Activated T-helper 1 cell treated with Interleukin-2 at 50 U/mL for 16 hours (primary cell): ENCODE measurements around the gene TMEM14B.
"Not testable (repeated sequence)": the region's sequence is repeated elsewhere in the genome, so short reads cannot be mapped to it uniquely, and the experiment has no call there.

Experiments used
- DNase-seq: peaks from one replicate; pipeline ENCODE4 v3.0.0-alpha.2; 2020; ENCODE audit warnings: low read depth

The TMEM14B gene

GRCh38 chr6:10747251-10747972, at the start of gene TMEM14B:
TMEM14B (plus strand) TSS chr6:10747805; CDS start chr6:10749246, 1,441 bp downstream.
- DNase-seq, result peak; percentile 99

DNA sequence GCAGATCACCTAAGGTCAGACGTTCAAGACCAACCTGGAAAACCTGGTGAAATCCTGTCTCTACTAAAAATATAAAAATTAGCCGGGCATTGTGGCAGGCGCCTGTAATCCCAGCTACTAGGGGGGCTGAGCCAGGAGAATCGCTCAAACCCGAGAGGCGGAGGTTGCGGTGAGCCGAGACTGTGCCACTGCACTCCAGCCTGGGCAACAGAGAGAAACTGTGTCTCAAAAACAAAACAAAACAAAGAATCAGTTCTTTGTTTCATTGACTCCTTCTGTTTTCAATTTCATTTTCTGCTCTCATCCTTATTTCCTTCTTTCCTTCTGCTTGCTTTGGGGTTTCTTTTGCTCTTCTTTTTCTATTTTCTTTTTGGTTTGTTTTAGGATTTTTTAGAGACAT, 33.6 kb upstream of the TMEM14B start:
- no peak for DNase-seq

GRCh38 chr6:10719296-10719963, 28.2 kb upstream of the TMEM14B start:
- no peak for DNase-seq

DNA sequence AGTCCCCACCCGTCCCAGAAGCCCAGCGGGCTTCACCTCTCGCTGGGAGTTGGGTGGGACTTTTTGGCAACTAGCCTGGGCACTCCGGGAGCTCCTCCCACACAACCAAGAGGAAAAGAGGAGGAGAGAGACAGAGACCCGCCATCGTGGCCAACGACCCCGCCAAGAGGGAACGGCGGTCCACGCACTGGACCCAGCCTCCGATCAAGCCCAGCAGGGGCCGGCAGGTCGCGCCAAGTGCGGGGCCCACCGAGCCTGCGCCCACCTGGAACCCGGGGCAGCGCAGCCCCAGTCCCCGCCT, 27.7 kb upstream of the TMEM14B start:
- DNase-seq, result no peak

DNA sequence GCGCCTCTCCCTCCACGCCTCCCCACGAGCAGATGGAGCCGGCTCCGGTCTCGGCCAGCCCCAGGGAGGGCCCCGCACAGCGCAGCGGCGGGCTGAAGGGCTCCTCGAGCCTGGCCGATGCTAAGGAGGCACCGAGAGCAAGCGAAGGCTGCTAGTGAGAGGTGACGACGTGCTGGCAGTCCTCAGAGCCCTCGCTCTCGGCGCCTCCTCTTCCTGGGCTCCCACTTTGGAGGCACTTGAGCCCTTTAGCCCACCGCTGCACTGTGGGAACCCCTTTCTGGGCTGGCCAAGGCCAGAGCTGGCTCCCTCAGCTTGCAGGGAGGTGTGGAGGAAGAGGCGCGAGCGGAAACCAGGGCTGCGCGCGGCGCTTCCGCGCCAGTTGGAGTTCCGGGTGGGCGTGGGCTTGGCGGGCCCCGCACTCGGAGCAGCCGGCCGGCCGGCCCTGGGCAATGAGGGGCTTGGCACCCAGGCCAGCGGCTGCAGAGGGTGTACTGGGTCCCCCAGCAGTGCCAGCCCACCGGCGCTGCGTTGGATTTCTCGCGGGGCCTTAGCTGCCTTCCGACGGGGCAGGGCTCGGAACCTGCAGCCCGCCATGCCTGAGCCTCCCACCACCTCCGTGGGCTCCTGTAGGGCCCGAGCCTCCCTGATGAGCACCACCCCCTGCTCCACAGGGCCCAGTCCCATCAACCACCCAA, 27.2 kb upstream of the TMEM14B start:
- peak; percentile 51 for DNase-seq

GRCh38 chr6:10720960-10721849, 26.4 kb upstream of the TMEM14B start:
- DNase-seq, result not testable (repeated sequence)

DNA sequence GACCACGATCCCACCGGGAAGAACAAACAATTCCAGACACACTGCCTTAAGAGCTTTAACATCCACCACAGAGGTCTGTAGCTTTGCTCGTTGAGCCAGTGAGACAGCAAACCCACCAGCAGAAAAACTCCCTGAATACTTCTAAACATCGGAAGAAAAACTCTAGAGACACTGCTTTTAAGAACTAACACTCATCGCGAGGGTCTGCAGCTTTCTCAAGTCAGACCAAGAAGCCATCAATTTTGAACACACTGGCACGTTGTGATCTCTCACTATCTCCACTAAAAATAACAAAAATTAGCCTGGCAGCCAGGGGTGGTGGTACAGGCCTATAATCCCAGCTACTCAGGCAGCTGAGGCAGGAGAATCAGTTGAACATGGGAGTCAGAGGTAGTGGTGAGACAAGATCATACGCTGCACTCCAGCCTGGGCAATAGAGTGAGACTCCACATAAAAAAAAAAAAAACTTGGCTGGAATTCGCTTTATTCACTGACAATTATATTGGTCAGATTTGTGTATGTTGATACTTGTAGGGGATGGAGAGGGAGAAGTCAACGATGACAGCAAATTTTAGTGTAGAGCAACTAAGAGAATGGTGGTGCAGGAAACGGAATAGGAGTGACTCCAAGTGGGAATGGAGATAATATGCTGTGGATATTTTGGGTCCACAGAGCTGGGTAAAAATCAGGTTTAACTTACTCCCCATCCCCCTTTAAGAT, 25.6 kb upstream of the TMEM14B start:
- no peak for DNase-seq

GRCh38 chr6:10722570-10722819, 25.1 kb upstream of the TMEM14B start:
- DNase-seq, result no peak

DNA sequence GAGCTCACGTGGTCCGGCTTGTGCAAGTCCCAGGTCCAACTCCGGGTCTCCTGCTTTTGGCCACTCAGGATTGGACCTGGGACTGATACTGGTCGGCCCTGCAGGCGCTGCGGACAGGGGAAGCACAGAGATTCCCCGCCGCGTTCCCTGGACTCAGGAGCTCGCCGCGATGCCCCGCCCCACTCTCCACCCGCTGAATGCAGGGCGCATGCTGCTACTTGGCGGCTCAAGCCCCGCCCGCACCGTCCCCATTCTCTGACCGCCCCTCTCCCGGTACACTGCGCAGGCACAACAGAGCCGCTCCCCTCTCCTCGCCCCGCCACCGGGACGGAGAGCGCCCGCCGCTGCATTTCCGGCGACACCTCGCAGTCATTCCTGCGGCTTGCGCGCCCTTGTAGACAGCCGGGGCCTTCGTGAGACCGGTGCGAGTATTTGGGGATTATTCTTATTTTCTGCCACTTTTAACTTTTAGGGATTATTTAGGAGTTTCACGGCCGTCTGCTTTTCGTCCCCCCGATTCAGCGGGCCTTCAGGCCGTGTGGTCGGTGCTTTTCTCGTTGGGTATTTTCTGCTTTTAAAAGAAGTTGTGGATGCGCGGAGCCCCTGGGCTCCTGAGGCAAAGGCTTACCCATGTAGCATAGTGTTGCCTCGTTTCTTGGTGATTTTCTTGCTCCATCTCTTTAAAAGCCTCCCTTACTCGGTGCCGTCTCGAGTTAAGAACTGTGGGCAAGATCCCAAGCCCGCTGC, 24.6 kb upstream of the TMEM14B start, which contains the start of gene TMEM14C:
Gene TMEM14C (plus strand): TSS at position 251 of the 747 bp plus-strand sequence. CDS start 1,544 bp downstream, outside the sequence.
- DNase-seq, result peak; percentile 74

GRCh38 chr6:10723567-10723881, 24.1 kb upstream of the TMEM14B start:
- DNase-seq, result no peak

DNA sequence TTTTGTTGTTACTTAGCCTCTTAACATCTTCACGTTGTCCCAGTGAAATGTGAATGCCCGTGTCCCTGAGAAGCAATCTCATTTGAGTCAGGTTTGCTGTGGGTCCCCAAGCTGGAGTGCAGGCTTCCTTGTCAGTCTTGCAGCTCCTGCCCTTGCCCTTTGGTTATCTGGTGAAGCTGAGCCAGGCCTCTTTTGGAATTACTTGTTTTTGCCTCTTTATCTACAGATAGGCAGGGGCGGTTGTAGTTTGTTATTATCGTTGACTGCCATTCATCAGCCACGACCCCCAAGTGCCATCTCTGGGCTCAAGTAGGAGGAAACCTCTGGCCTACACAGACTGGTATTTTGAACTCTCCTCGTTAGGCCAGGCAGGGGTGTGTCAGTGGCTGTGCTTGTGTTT, 22.6 kb upstream of the TMEM14B start:
- DNase-seq, result no peak

DNA sequence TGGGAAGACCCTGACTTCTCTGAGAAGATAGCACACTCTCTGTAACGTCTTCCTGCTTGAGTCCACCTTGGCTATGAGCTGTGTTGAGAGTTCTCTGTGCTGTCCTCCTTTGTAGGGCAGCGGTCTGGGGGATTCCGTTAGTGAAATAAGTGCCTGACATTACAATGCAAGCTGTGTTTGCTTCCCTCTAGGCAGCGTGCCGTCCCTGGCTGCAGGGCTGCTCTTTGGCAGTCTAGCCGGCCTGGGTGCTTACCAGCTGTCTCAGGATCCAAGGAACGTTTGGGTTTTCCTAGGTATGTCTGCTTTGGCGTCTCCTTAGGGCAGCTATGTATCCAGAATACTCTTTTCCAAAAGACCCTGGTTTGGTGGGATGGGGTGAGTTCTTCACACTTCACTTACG, 21.9 kb upstream of the TMEM14B start:
- no peak for DNase-seq

GRCh38 chr6:10730254-10730653, 17.4 kb upstream of the TMEM14B start:
- DNase-seq, result no peak

DNA sequence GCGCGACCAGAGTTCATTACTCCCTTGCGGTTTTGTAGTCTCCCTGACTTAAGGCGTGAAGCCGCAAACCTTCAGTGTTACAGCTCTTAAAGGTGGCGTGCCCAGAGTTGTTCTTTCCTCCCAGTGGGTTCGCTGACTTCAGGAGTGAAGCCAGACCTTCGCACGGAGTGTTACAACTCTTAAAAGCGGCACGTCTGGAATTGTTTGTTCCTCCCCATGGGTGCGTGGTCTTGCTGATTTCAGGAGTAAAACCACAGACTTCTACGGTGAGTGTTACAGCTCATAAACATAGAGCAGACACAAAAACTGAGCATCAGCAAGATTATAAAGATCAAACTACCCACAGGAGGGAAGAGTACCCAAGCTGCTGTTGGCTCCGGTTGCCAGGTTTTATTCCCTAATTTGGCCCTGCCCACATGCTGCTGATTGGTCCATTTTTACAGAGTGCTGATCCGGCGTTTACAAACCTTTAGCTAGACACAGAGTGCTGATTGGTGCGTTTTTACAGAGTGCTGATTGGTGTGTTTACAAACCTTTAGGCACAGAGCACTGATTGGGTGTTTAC, 14.4 kb upstream of the TMEM14B start:
- no peak for DNase-seq

DNA sequence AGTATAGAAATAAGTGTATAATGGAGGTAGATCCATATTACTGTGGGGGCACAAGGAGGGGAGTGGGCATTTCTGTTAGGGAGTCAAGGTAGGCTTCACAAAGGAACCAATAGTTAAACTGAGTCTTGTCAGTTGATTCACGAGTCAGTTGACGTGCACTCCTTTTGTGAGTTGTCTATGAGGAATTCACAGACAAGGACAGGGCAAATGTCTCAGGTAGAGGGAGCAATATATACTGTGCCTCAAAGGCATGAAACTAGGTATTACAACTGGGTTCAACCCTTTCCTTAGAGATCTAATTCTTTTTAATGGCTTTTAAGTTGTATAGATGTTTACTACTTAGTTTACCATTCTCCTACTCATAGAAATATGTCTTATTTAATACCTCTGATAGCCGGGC, 13.7 kb upstream of the TMEM14B start:
- no peak for DNase-seq

- no peak for DNase-seq
Measured at GRCh38 chr6:10736731-10737130, 10.9 kb upstream of the TMEM14B start.

GRCh38 chr6:10740061-10740460, 7.5 kb upstream of the TMEM14B start:
- DNase-seq, result no peak

GRCh38 chr6:10741643-10742042, 6.0 kb upstream of the TMEM14B start:
- DNase-seq, result not testable (repeated sequence)

DNA sequence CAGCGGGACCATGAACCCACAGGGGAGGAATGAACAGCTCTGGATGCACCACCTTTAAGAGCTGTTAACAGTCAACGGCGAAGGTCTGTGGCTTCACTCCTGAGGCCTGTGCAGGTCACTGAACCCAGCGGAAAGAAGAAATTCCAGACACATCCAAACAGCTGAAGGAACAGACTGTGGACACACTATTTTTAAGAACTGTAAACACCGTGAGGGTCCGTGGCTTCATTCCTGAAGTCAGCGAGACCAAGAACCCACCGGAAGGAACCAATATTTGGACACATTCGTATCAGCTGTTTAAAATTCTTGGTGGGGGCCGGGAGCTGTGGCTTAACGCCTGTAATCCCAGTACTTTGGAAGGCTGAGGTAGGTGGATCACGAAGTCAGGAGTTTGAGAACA, 5.4 kb upstream of the TMEM14B start:
- DNase-seq, result no peak

- no peak for DNase-seq
Measured at GRCh38 chr6:10743515-10743914, 4.1 kb upstream of the TMEM14B start.

- no peak for DNase-seq
Measured at GRCh38 chr6:10745116-10745515, 2.5 kb upstream of the TMEM14B start.
